Liver (tissue), 9 donors: ENCODE results near the gene LRRC74B. TPM values are rescaled to one million over a fixed set of nuclear protein-coding genes. Genes with fewer than 3 reads are reported as not detected.
"Not testable (repeated sequence)": the region's sequence is repeated elsewhere in the genome, so short reads cannot be mapped to it uniquely, and the experiment has no call there.

Experiments used
- DNase-seq: peaks from one replicate; pipeline ENCODE4 v3.0.0-alpha.2; 2017; ENCODE audit warnings: low spot score
- H3K27ac ChIP-seq, 2 donors: one replicate each; pipeline ENCODE4 v1.7.0; 2013; ENCODE audit warnings: inconsistent platforms in 2 of 2, low read length in 2 of 2, control low read depth in 1 of 2, low read depth in 1 of 2, mild to moderate bottlenecking in 1 of 2
- H3K27me3 ChIP-seq, 4 donors: one replicate each; pipeline versions ENCODE4 v1.6.1 to v1.7.0; 2013; ENCODE audit warnings: low read length in 3 of 4, inconsistent platforms in 1 of 4, mild to moderate bottlenecking in 1 of 4, moderate library complexity in 1 of 4; ENCODE audit not compliant: control insufficient read depth in 4 of 4, insufficient read depth in 4 of 4
- H3K36me3 ChIP-seq, 4 donors: one replicate each; pipeline versions ENCODE4 v1.6.1 to v1.7.0; 2013; ENCODE audit warnings: low read length in 3 of 4, mild to moderate bottlenecking in 3 of 4, low read depth in 1 of 4, moderate library complexity in 1 of 4; ENCODE audit not compliant: control insufficient read depth in 4 of 4, insufficient read depth in 3 of 4
- H3K4me1 ChIP-seq, 4 donors: one replicate each; pipeline versions ENCODE4 v1.6.1 to v1.7.0; 2013; ENCODE audit warnings: low read length in 3 of 4, mild to moderate bottlenecking in 3 of 4, moderate library complexity in 1 of 4; ENCODE audit not compliant: control insufficient read depth in 4 of 4, insufficient read depth in 4 of 4
- H3K4me3 ChIP-seq, 3 donors: one replicate each; pipeline versions ENCODE4 v1.6.1 to v1.7.0; 2013; ENCODE audit warnings: low read length in 3 of 3, control low read depth in 1 of 3, low read depth in 1 of 3, mild to moderate bottlenecking in 1 of 3
- H3K9ac ChIP-seq, 2 donors: one replicate each; pipeline ENCODE4 v1.7.0; 2013; ENCODE audit warnings: low read length in 2 of 2, mild to moderate bottlenecking in 2 of 2, moderate library complexity in 2 of 2, control low read depth in 1 of 2, low read depth in 1 of 2
- H3K9me3 ChIP-seq, 4 donors: one replicate each; pipeline versions ENCODE4 v1.6.1 to v1.7.0; 2013; ENCODE audit warnings: low read length in 3 of 4; ENCODE audit not compliant: control insufficient read depth in 4 of 4
- EGR1 ChIP-seq, 2 donors: IDR thresholded peaks; 2 replicates each; pipeline ENCODE4 v1.6.1; 2016 to 2018; ENCODE audit warnings: antibody characterized with exemption in 2 of 2, low read depth in 2 of 2
- FOXA2 ChIP-seq: IDR thresholded peaks from 2 replicates; pipeline ENCODE4 v1.6.1; 2016; ENCODE audit warnings: antibody characterized with exemption
- GABPA ChIP-seq, 2 donors: IDR thresholded peaks in 1 of 2; conservative IDR thresholded peaks in 1 of 2; 2 replicates each; pipeline ENCODE4 v1.6.1; 2016; ENCODE audit warnings: antibody characterized with exemption in 2 of 2, mild to moderate bottlenecking in 1 of 2, moderate library complexity in 1 of 2
- HNF4A ChIP-seq, 2 donors: conservative IDR thresholded peaks; 2 replicates each; pipeline ENCODE4 v1.6.1; 2016; ENCODE audit warnings: antibody characterized with exemption in 2 of 2, mild to moderate bottlenecking in 2 of 2
- HNF4G ChIP-seq: IDR thresholded peaks from 2 replicates; pipeline ENCODE4 v1.6.1; 2016; ENCODE audit warnings: antibody characterized with exemption
- NR2F2 ChIP-seq: IDR thresholded peaks from 2 replicates; pipeline ENCODE4 v1.6.1; 2016; ENCODE audit warnings: antibody characterized with exemption
- SP1 ChIP-seq: IDR thresholded peaks from 2 replicates; pipeline ENCODE4 v1.6.1; 2018; ENCODE audit warnings: antibody characterized with exemption, mild to moderate bottlenecking
- TAF1 ChIP-seq: conservative IDR thresholded peaks from 2 replicates; pipeline ENCODE4 v1.6.1; 2016; ENCODE audit warnings: antibody characterized with exemption, mild to moderate bottlenecking
- YY1 ChIP-seq: IDR thresholded peaks from 2 replicates; pipeline ENCODE4 v1.6.1; 2016; ENCODE audit warnings: antibody characterized with exemption, mild to moderate bottlenecking
- WGBS: extraction: QIAGEN DNeasy Blood & Tissue Kit; methylation state at CpG from one replicate; pipeline ENCODE4 v1.1.7; 2013; 5-methylcytosine and 5-hydroxymethylcytosine counted together
- polyA plus RNA-seq, 2 donors: library from polyadenylated mRNA; stranded (reverse) in 1 of 2; unstranded in 1 of 2; fragments of 200-250 nt in 1 of 2; fragments of >200 nt in 1 of 2; fragmentation: Nextera tagmentation in 1 of 2; extraction: Ambion mirVana in 1 of 2; gene quantifications; one replicate each; pipeline versions ENCODE4 v1.2.1 to v1.2.3, GENCODE V29; 2013 to 2015
- total RNA-seq, 2 donors: library from RNA; depleted of rRNA; stranded (reverse); fragments of >200 nt; gene quantifications; one replicate each; pipeline ENCODE4 v1.2.3, GENCODE V29; 2014
- TF ChIP-seq, protein P1 (sequence below): IDR thresholded peaks from 2 replicates; pipeline ENCODE4 v1.6.1; 2016; ENCODE audit warnings: antibody characterized with exemption
- TF ChIP-seq, protein P2 (sequence below): IDR thresholded peaks from 2 replicates; pipeline ENCODE4 v1.6.1; 2016; ENCODE audit warnings: antibody characterized with exemption
- TF ChIP-seq, protein P3 (sequence below): IDR thresholded peaks from 2 replicates; pipeline ENCODE4 v1.6.1; 2016; ENCODE audit warnings: antibody characterized with exemption, mild to moderate bottlenecking
- donor health status: healthy.
- donor health status: healthy.
- donor health status: healthy.
- donor health status: healthy.
- donor health status: healthy.

Gene LRRC74B
- total and polyA plus RNA-seq, 4 donors: not detected

DNA sequence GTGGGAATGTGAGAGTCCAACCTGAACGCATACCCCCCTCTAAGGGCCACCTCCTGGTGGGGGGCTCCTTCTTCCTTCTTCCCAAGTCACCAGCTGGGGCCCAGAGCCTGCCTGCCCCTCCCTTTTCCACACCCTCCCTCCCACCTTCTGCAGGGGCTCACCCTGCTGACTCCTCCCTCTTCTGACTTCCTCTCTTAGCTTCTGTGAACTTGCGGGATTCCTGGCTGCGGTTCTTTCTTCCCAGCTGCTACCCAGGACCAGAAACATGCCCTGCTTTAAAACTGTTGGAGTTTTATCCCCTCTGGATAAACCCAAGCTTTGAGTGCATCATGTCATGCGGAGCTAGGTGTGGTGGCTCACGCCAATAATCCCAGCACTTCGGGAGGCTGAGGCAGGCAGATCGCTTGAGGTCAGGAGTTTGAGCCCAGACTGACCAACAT is 10.2 kb downstream of the LRRC74B start (continued):
- TF ChIP-seq, protein P1, sequence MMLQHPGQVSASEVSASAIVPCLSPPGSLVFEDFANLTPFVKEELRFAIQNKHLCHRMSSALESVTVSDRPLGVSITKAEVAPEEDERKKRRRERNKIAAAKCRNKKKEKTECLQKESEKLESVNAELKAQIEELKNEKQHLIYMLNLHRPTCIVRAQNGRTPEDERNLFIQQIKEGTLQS: no peak
- no peak for TF ChIP-seq YY1

DNA sequence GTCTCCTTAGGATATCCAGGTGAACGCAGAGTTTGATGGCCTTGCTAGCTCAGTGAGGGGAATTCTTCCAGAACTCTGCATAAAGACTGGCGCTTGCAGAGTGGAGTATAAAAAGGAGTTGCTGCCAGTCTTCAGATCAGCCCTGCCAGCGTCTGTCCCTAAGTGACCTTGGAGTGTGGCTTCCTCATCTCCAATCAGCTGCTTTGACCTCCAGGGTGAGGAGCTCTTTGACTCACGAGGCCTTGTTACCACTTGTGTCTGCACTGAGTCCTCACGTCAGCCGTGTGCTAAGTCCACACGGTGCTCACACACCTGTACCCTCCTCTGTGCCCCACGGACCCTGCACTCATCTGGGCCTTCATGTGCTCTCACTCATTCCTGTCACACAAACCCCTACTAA is 14.6 kb downstream of the LRRC74B start:
- not testable (repeated sequence) for H3K36me3 ChIP-seq, DNase-seq
- 86% methylated on average over 7 of the region's 8 CpGs for WGBS

DNA sequence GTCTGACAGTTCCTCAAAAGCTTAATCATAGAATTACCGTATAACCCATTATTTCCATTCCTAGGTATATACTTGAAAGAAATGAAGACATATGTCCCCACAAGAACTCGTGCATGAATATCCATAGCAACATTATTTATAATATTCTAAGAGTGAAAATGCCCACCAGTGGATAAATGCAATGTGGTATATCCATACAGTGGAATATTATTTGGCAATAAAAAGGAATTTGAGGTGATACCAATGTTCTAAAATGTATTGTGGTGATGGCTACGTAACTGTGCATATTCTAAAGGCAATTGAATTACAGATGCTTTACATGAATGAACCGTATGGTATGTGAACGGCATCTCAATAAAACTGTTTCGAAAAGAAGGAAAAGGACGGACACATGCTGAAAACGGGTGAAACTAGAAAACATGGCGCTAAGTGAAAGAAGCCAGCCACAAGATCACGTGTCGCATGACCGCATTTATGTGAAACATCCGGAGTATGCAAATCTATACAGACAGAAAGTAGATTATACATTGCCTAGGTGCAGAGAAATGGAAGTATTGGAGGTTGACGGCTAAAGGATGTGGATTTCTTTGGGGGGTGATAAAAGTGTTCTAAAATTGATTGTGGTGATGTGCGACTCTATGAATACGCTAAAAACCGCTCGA is 16.0 kb downstream of the LRRC74B start:
- H3K9me3 ChIP-seq, H3K9ac ChIP-seq, H3K4me1 ChIP-seq, H3K27ac ChIP-seq, H3K36me3 ChIP-seq, H3K27me3 ChIP-seq, H3K4me3 ChIP-seq, DNase-seq: not testable (repeated sequence)
- 92% methylated on average over 18 of the region's 18 CpGs for WGBS

More for the DNA sequence above, 14.6 kb downstream of the LRRC74B start:
- not testable (repeated sequence) for H3K4me3 ChIP-seq, H3K4me1 ChIP-seq, H3K27ac ChIP-seq, H3K9me3 ChIP-seq, H3K9ac ChIP-seq, H3K27me3 ChIP-seq

DNA sequence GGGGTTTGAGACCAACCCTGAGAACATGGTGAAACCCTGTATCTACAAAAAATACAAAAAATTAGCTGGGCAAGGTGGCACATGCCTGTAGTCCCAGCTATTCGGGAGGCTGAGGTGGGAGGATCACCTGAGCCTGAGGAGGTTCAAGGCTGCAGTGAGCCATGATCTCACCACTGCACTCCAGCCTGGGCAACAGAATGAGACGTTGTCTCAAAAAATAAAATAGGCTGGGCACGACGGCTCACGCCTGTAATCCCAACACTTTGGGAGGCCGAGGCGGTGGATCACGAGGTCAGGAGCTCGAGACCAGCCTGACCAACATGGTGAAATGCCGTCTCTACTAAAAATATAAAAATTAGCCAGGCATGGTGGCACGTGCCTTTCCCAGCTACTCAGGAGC is 18.7 kb downstream of the LRRC74B start:
- not testable (repeated sequence) for H3K27me3 ChIP-seq, H3K36me3 ChIP-seq, H3K4me1 ChIP-seq, DNase-seq, H3K9me3 ChIP-seq, H3K4me3 ChIP-seq, H3K9ac ChIP-seq, H3K27ac ChIP-seq
- WGBS: 86% methylated on average over 11 of the region's 11 CpGs

DNA sequence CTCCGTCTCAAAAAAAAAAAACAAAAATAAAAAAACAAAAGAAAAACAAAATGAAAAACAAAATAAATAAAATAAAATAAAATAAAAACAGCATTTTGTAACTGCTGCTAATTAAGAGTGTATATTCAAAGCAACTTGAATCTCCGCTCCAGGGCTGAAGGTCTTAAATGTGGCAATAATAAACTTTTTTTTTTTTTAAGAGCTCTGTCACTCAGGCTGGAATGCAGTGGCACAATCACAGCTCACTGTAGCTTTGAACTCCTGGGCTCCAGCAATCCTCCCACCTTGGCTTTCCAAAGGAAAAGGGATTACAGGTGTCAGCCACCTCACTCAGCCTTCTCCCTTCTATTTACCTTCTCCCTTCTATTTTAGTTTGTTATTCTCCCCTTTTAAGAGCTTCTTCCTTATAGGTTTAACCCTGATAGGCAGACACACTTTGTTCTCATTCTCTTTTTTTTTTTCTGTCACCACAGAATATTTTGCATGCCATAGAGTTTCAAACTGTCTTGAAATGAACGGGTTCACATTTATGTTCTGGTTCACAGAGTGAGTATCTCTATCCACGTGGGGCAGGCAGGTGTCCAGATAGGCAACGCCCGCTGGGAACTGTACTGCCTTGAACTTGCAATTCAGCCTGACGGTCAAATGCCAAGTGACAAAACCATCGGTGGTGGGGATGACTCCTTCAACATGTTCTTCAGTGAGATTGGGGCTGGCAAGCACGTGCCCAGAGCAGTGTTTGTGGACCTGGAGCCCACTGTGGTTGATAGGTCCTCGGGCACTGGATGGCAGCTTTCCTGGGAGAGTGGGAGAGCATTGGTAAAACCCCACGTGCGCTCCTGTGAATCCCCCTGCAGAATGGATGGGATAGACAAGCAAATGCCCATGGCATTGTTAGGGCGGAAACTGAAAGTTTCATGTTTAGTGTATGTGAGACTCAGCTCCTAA is 19.4 kb downstream of the LRRC74B start:
- Histone ChIP-seq H3K4me1 (no peaks in the 10 kb centered on the region), H3K27me3 (no peaks in the 10 kb centered on the region), H3K4me3 (no peak overlapping the region), H3K27ac (no peak overlapping the region), H3K9me3 (no peaks in the 10 kb centered on the region), H3K36me3 (no peaks in the 10 kb centered on the region), H3K9ac (no peak overlapping the region)
- DNase-seq: no peak
- WGBS: 74% methylated on average over 13 of the region's 13 CpGs
- no peak for TF ChIP-seq EGR1 (IDR thresholded peaks at IDR 0.05; ENCODE audit: low read depth in 2 of 2)
- TF ChIP-seq, protein P1: no peak
- TF ChIP-seq YY1: no peak
- no peak for TF ChIP-seq NR2F2
- TF ChIP-seq, protein P2, sequence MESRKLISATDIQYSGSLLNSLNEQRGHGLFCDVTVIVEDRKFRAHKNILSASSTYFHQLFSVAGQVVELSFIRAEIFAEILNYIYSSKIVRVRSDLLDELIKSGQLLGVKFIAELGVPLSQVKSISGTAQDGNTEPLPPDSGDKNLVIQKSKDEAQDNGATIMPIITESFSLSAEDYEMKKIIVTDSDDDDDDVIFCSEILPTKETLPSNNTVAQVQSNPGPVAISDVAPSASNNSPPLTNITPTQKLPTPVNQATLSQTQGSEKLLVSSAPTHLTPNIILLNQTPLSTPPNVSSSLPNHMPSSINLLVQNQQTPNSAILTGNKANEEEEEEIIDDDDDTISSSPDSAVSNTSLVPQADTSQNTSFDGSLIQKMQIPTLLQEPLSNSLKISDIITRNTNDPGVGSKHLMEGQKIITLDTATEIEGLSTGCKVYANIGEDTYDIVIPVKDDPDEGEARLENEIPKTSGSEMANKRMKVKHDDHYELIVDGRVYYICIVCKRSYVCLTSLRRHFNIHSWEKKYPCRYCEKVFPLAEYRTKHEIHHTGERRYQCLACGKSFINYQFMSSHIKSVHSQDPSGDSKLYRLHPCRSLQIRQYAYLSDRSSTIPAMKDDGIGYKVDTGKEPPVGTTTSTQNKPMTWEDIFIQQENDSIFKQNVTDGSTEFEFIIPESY: no peak
- TF ChIP-seq TAF1: no peak
- TF ChIP-seq, protein P3, sequence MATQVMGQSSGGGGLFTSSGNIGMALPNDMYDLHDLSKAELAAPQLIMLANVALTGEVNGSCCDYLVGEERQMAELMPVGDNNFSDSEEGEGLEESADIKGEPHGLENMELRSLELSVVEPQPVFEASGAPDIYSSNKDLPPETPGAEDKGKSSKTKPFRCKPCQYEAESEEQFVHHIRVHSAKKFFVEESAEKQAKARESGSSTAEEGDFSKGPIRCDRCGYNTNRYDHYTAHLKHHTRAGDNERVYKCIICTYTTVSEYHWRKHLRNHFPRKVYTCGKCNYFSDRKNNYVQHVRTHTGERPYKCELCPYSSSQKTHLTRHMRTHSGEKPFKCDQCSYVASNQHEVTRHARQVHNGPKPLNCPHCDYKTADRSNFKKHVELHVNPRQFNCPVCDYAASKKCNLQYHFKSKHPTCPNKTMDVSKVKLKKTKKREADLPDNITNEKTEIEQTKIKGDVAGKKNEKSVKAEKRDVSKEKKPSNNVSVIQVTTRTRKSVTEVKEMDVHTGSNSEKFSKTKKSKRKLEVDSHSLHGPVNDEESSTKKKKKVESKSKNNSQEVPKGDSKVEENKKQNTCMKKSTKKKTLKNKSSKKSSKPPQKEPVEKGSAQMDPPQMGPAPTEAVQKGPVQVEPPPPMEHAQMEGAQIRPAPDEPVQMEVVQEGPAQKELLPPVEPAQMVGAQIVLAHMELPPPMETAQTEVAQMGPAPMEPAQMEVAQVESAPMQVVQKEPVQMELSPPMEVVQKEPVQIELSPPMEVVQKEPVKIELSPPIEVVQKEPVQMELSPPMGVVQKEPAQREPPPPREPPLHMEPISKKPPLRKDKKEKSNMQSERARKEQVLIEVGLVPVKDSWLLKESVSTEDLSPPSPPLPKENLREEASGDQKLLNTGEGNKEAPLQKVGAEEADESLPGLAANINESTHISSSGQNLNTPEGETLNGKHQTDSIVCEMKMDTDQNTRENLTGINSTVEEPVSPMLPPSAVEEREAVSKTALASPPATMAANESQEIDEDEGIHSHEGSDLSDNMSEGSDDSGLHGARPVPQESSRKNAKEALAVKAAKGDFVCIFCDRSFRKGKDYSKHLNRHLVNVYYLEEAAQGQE: no peak
- no peak for TF ChIP-seq HNF4G
- TF ChIP-seq SP1: no peak
- TF ChIP-seq GABPA (IDR thresholded peaks at IDR 0.05 in 1 of 2, conservative IDR thresholded peaks at IDR 0.05 in 1 of 2): no peak
- TF ChIP-seq FOXA2: no peak
- no peak for TF ChIP-seq HNF4A (conservative IDR thresholded peaks at IDR 0.05)
